RPMI8226 (cell line): ENCODE results near the gene OR13C5.
"Not testable (repeated sequence)": the region's sequence is repeated elsewhere in the genome, so short reads cannot be mapped to it uniquely, and the experiment has no call there.

ENCODE experiments used
- DNase-seq: peaks from one replicate; pipeline ENCODE4 v3.0.0-alpha.2; 2015

The OR13C5 gene

GRCh38 chr9:104599313-104599712 lies at the start of gene OR13C5:
TSS of gene OR13C5 (minus strand) at chr9:104599413. CDS start at chr9:104599413, 0 bp downstream.
- not testable (repeated sequence) for DNase-seq

- no peak for DNase-seq
These were observed 36.2 kb upstream of the OR13C5 start for GRCh38 chr9:104635456-104635855.

- DNase-seq: no peak
These were observed 34.8 kb upstream of the OR13C5 start for GRCh38 chr9:104633976-104634520.

GRCh38 chr9:104625964-104626363 lies 26.8 kb upstream of the OR13C5 start:
- DNase-seq: not testable (repeated sequence)

GRCh38 chr9:104618104-104618503 lies 18.9 kb upstream of the OR13C5 start, which contains the start of gene OR13C9:
TSS of gene OR13C9 (minus strand) at chr9:104618204. CDS start at chr9:104618204, 0 bp downstream.
- no peak for DNase-seq

- DNase-seq: no peak
These were observed 18.2 kb upstream of the OR13C5 start for GRCh38 chr9:104617418-104617817.

GRCh38 chr9:104611213-104611612 lies 12.0 kb upstream of the OR13C5 start:
- DNase-seq: no peak

- no peak for DNase-seq
These were observed 9.1 kb upstream of the OR13C5 start for GRCh38 chr9:104608336-104608735.

GRCh38 chr9:104606152-104606551 lies 6.9 kb upstream of the OR13C5 start:
- no peak for DNase-seq

- DNase-seq: not testable (repeated sequence)
These were observed 6.3 kb upstream of the OR13C5 start, which contains the start of gene OR13C2 for GRCh38 chr9:104605527-104605926. TSS of gene OR13C2 (minus strand) at chr9:104605627. CDS start at chr9:104605627, 0 bp downstream.

- no peak for DNase-seq
These were observed 5.6 kb upstream of the OR13C5 start for GRCh38 chr9:104604801-104605200.

GRCh38 chr9:104598749-104599148 lies 464 bp downstream of the OR13C5 start:
- not testable (repeated sequence) for DNase-seq

- DNase-seq: no peak
These were observed 9.6 kb downstream of the OR13C5 start for GRCh38 chr9:104589626-104590025.

- no peak for DNase-seq
These were observed 12.6 kb downstream of the OR13C5 start for GRCh38 chr9:104586496-104587180.

GRCh38 chr9:104580562-104580961 lies 18.7 kb downstream of the OR13C5 start:
- no peak for DNase-seq

GRCh38 chr9:104577263-104577662 lies 21.9 kb downstream of the OR13C5 start:
- DNase-seq: no peak

- no peak for DNase-seq
These were observed 23.8 kb downstream of the OR13C5 start for GRCh38 chr9:104575456-104575855.

- no peak for DNase-seq
These were observed 26.6 kb downstream of the OR13C5 start for GRCh38 chr9:104572612-104573011.

GRCh38 chr9:104568868-104569267 lies 30.3 kb downstream of the OR13C5 start, which contains the start of gene OR13C8:
TSS of gene OR13C8 (plus strand) at chr9:104569168. CDS start at chr9:104569168, 0 bp downstream.
- no peak for DNase-seq

- no peak for DNase-seq
These were observed 34.9 kb downstream of the OR13C5 start for GRCh38 chr9:104564358-104564757.

- DNase-seq: peak; percentile 15
These were observed 42.2 kb downstream of the OR13C5 start for GRCh38 chr9:104556830-104557634.

GRCh38 chr9:104555521-104555920 lies 43.7 kb downstream of the OR13C5 start:
- DNase-seq: no peak

GRCh38 chr9:104553261-104553660 lies 46.0 kb downstream of the OR13C5 start:
- no peak for DNase-seq
